Neuronal stem cell (in vitro differentiated cells): Measurements from ENCODE around the gene MRPL23.

Source experiments
- DNase-seq: peaks from one replicate; pipeline ENCODE4 v3.0.0-alpha.2; 2013; ENCODE audit warnings: low spot score
- H2AFZ ChIP-seq: one replicate; pipeline ENCODE4 v1.6.1; 2013; ENCODE audit warnings: mild to moderate bottlenecking, low read length, inconsistent platforms
- H2AK5ac ChIP-seq: 2 replicates; pipeline ENCODE4 v1.6.1; 2013; ENCODE audit warnings: low read depth, mild to moderate bottlenecking, inconsistent platforms, low read length, moderate library complexity, mixed read lengths
- H2BK120ac ChIP-seq: 2 replicates; pipeline ENCODE4 v1.6.1; 2013; ENCODE audit warnings: low read depth, mild to moderate bottlenecking, inconsistent platforms, low read length, moderate library complexity, mixed read lengths
- H2BK12ac ChIP-seq: one replicate; pipeline ENCODE4 v1.6.1; 2013; ENCODE audit warnings: low read length, inconsistent platforms
- H2BK15ac ChIP-seq: 2 replicates; pipeline ENCODE4 v1.6.1; 2013; ENCODE audit warnings: mild to moderate bottlenecking, low read length, inconsistent platforms, mixed read lengths
- H2BK5ac ChIP-seq: one replicate; pipeline ENCODE4 v1.6.1; 2013; ENCODE audit warnings: inconsistent platforms, mild to moderate bottlenecking, low read length, moderate library complexity
- H3K14ac ChIP-seq: one replicate; pipeline ENCODE4 v1.6.1; 2013; ENCODE audit warnings: low read length, inconsistent platforms
- H3K18ac ChIP-seq: 2 replicates; pipeline ENCODE4 v1.6.1; 2013; ENCODE audit warnings: low read length, inconsistent platforms
- H3K23ac ChIP-seq: 2 replicates; pipeline ENCODE4 v1.6.1; 2013; ENCODE audit warnings: low read depth, mild to moderate bottlenecking, mixed read lengths, low read length, inconsistent platforms; ENCODE audit not compliant: poor library complexity
- H3K27ac ChIP-seq: replicated peaks from 3 replicates; pipeline ENCODE4 v1.5.1; 2013; ENCODE audit warnings: low read length, inconsistent platforms
- H3K27me3 ChIP-seq, 3 experiments: 2 replicates each; pipeline ENCODE4 v1.6.1; 2013; ENCODE audit warnings: low read length in 3 of 3, mild to moderate bottlenecking in 2 of 3, inconsistent platforms in 1 of 3, low read depth in 1 of 3, mixed read lengths in 1 of 3, moderate library complexity in 1 of 3; ENCODE audit not compliant: control insufficient read depth in 3 of 3, insufficient read depth in 3 of 3
- H3K36me3 ChIP-seq, 2 donors: replicated peaks in 1 of 2; 2 replicates each; pipeline ENCODE4 v1.6.1; 2013; ENCODE audit warnings: low read length in 2 of 2; ENCODE audit not compliant: control insufficient read depth in 2 of 2, insufficient read depth in 2 of 2
- H3K4ac ChIP-seq: 2 replicates; pipeline ENCODE4 v1.6.1; 2013; ENCODE audit warnings: inconsistent platforms, mild to moderate bottlenecking, low read length, moderate library complexity
- H3K4me1 ChIP-seq, 2 donors: 1 replicate in 1 of 2; 2 replicates in 1 of 2; pipeline ENCODE4 v1.6.1; 2013; ENCODE audit warnings: low read length in 2 of 2, low read depth in 1 of 2; ENCODE audit not compliant: control insufficient read depth in 2 of 2, insufficient read depth in 1 of 2
- H3K4me2 ChIP-seq: one replicate; pipeline ENCODE4 v1.6.1; 2013; ENCODE audit warnings: mild to moderate bottlenecking, low read length, inconsistent platforms; ENCODE audit not compliant: insufficient read depth, poor library complexity, severe bottlenecking
- H3K4me3 ChIP-seq, 2 donors: 2 replicates each; pipeline ENCODE4 v1.5.1; 2013; ENCODE audit warnings: low read length in 2 of 2, mild to moderate bottlenecking in 2 of 2, inconsistent platforms in 1 of 2, moderate library complexity in 1 of 2
- H3K79me1 ChIP-seq: one replicate; pipeline ENCODE4 v1.6.1; 2013; ENCODE audit warnings: low read depth, mild to moderate bottlenecking, inconsistent platforms, low read length, moderate library complexity
- H3K9ac ChIP-seq: one replicate; pipeline ENCODE4 v1.6.1; 2013; ENCODE audit warnings: mild to moderate bottlenecking, low read depth, low read length, inconsistent platforms; ENCODE audit not compliant: poor library complexity
- H3K9me3 ChIP-seq, 2 donors: replicated peaks in 1 of 2; 2 replicates each; pipeline versions ENCODE3 to v1.6.1; 2013; ENCODE audit warnings: low read length in 2 of 2, mild to moderate bottlenecking in 2 of 2, inconsistent platforms in 1 of 2, low read depth in 1 of 2, mixed read lengths in 1 of 2, moderate library complexity in 1 of 2; ENCODE audit not compliant: control insufficient read depth in 2 of 2, insufficient read depth in 1 of 2
- H4K8ac ChIP-seq: one replicate; pipeline ENCODE4 v1.6.1; 2013; ENCODE audit warnings: low read depth, mild to moderate bottlenecking, inconsistent platforms, low read length, moderate library complexity
- H4K91ac ChIP-seq: one replicate; pipeline ENCODE4 v1.6.1; 2013; ENCODE audit warnings: low read length, low read depth, mild to moderate bottlenecking, inconsistent platforms; ENCODE audit not compliant: poor library complexity
- WGBS, 2 donors: extraction: QIAGEN DNeasy Blood & Tissue Kit; methylation state at CpG; one replicate each; pipeline ENCODE4 v1.1.7; 2013; ENCODE audit warnings: missing lambda C conversion rate in 2 of 2, mixed read lengths in 1 of 2; ENCODE audit not compliant: insufficient read length in 2 of 2, insufficient replicate concordance in 1 of 2; ENCODE audit errors: extremely low coverage in 2 of 2; 5-methylcytosine and 5-hydroxymethylcytosine counted together

MRPL23 gene

GRCh38 chr11:1906611-1907423, 40.3 kb upstream of the MRPL23 start:
- Histone ChIP-seq H4K8ac (no peak overlapping the region), H3K27ac (no peak overlapping the region), H3K27me3 (peaks cover 0 to 5% (median 0%) of the 10 kb centered on the region in 3 experiments), H4K91ac (no peak overlapping the region), H2AK5ac (no peak overlapping the region), H2BK15ac (no peak overlapping the region), H3K14ac (no peak overlapping the region), H2BK12ac (no peak overlapping the region), H3K23ac (no peak overlapping the region), H3K79me1 (no peaks in the 10 kb centered on the region), H3K9me3 (peaks cover 0 to 2% of the 10 kb centered on the region in 2 donors), H3K4me1 (peaks cover 3 to 4% of the 10 kb centered on the region in 2 donors), H3K4me2 (no peak overlapping the region), H3K4ac (no peak overlapping the region), H3K4me3 (no peak overlapping the region), H2BK120ac (no peak overlapping the region), H3K9ac (no peak overlapping the region), H2BK5ac (no peak overlapping the region), H3K18ac (peak overlapping the region; percentile 58), H3K36me3 (no peaks in the 10 kb centered on the region), H2AFZ (peak overlapping the region; percentile 85)
- no CpG with 5 or more reads among the region's 14 CpGs for WGBS, 2 donors
- no peak for DNase-seq

- no peak overlapping the region for H2BK12ac ChIP-seq
- no peak overlapping the region for H3K27ac ChIP-seq
- H2BK120ac ChIP-seq = no peak overlapping the region
- H3K27me3 ChIP-seq = peaks cover 0 to 5% (median 0%) of the 10 kb centered on the region in 3 experiments
- H4K8ac ChIP-seq = no peak overlapping the region
- H3K18ac ChIP-seq = no peak overlapping the region
- H3K4me1 ChIP-seq = peaks cover 3 to 4% of the 10 kb centered on the region in 2 donors
- no peak overlapping the region for H3K9ac ChIP-seq
- H2BK15ac ChIP-seq = no peak overlapping the region
- peaks cover 0 to 2% of the 10 kb centered on the region in 2 donors for H3K9me3 ChIP-seq
- H3K14ac ChIP-seq = no peak overlapping the region
- no peaks in the 10 kb centered on the region for H3K79me1 ChIP-seq
- H3K23ac ChIP-seq = no peak overlapping the region
- H2BK5ac ChIP-seq = no peak overlapping the region
- whole genome bisulfite sequencing, 2 donors = no CpG with 5 or more reads among the region's 9 CpGs
- no peak overlapping the region for H3K4me3 ChIP-seq
- peak overlapping the region; percentile 84 for H2AFZ ChIP-seq
- no peak overlapping the region for H4K91ac ChIP-seq
- DNase-seq = no peak
- H3K4ac ChIP-seq = no peak overlapping the region
- H3K36me3 ChIP-seq = no peaks in the 10 kb centered on the region
- H3K4me2 ChIP-seq = no peak overlapping the region
- no peak overlapping the region for H2AK5ac ChIP-seq
These were observed 38.5 kb upstream of the MRPL23 start for GRCh38 chr11:1908618-1909017.

GRCh38 chr11:1909524-1909923, 37.6 kb upstream of the MRPL23 start:
- H4K91ac ChIP-seq = no peak overlapping the region
- H2AFZ ChIP-seq = no peak overlapping the region
- no peaks in the 10 kb centered on the region for H3K36me3 ChIP-seq
- H2BK15ac ChIP-seq = no peak overlapping the region
- H3K9me3 ChIP-seq = peaks cover 0 to 2% of the 10 kb centered on the region in 2 donors
- no peak overlapping the region for H2BK120ac ChIP-seq
- DNase-seq = no peak
- H3K9ac ChIP-seq = no peak overlapping the region
- no peak overlapping the region for H2BK12ac ChIP-seq
- peaks cover 0 to 5% (median 0%) of the 10 kb centered on the region in 3 experiments for H3K27me3 ChIP-seq
- H3K4me3 ChIP-seq = no peak overlapping the region
- H4K8ac ChIP-seq = no peak overlapping the region
- H3K23ac ChIP-seq = no peak overlapping the region
- H3K79me1 ChIP-seq = no peaks in the 10 kb centered on the region
- H3K14ac ChIP-seq = no peak overlapping the region
- no peak overlapping the region for H3K4ac ChIP-seq
- H2BK5ac ChIP-seq = no peak overlapping the region
- peaks cover 3 to 4% of the 10 kb centered on the region in 2 donors for H3K4me1 ChIP-seq
- no peak overlapping the region for H3K27ac ChIP-seq
- H3K18ac ChIP-seq = no peak overlapping the region
- WGBS, 2 donors = no CpG with 5 or more reads among the region's 7 CpGs
- H2AK5ac ChIP-seq = no peak overlapping the region
- no peak overlapping the region for H3K4me2 ChIP-seq

- no peak for DNase-seq
- Histone ChIP-seq H3K14ac (no peak overlapping the region), H4K91ac (no peak overlapping the region), H3K18ac (no peak overlapping the region), H2BK120ac (no peak overlapping the region), H3K4me3 (no peak overlapping the region), H2BK15ac (no peak overlapping the region), H2AK5ac (no peak overlapping the region), H3K27me3 (peaks cover 0 to 3% (median 0%) of the 10 kb centered on the region in 3 experiments), H3K9me3 (peaks cover 0 to 2% of the 10 kb centered on the region in 2 donors), H3K9ac (no peak overlapping the region), H3K27ac (no peak overlapping the region), H3K4me2 (no peak overlapping the region), H3K36me3 (no peaks in the 10 kb centered on the region), H4K8ac (no peak overlapping the region), H2BK12ac (no peak overlapping the region), H2BK5ac (no peak overlapping the region), H3K4ac (no peak overlapping the region), H3K23ac (no peak overlapping the region), H3K4me1 (peaks cover 3% of the 10 kb centered on the region in 2 donors), H2AFZ (no peak overlapping the region), H3K79me1 (no peaks in the 10 kb centered on the region)
- no CpG with 5 or more reads among the region's 13 CpGs for WGBS, 2 donors
These were observed 34.7 kb upstream of the MRPL23 start for GRCh38 chr11:1912289-1912878.
